T-helper 2 cell treated with Interferon-gamma antibody and Interleukin-4, amounts not matched to agents 5 μg/mL and 100 μg/mL, for 36 hours (primary cell): Measurements from ENCODE around the gene PDE6C.
"Not testable (repeated sequence)": the region's sequence is repeated elsewhere in the genome, so short reads cannot be mapped to it uniquely, and the experiment has no call there.

Source experiments
- DNase-seq: peaks from one replicate; pipeline ENCODE4 v3.0.0; 2021; ENCODE audit warnings: low spot score
- H3K27ac Mint-ChIP-seq: one replicate; pipeline ENCODE4 v1.8.0; 2021; ENCODE audit warnings: mild to moderate bottlenecking, mixed read lengths
- H3K27me3 Mint-ChIP-seq: one replicate; pipeline ENCODE4 v1.8.0; 2021; ENCODE audit warnings: low read depth, mixed read lengths
- H3K36me3 Mint-ChIP-seq: one replicate; pipeline ENCODE4 v1.8.0; 2021; ENCODE audit warnings: low read depth, mixed read lengths
- H3K4me1 Mint-ChIP-seq: one replicate; pipeline ENCODE4 v1.8.0; 2021; ENCODE audit warnings: low read depth, mixed read lengths
- H3K4me3 Mint-ChIP-seq: one replicate; pipeline ENCODE4 v1.8.0; 2022; ENCODE audit warnings: mild to moderate bottlenecking, moderate library complexity, mixed read lengths
- H3K9me3 Mint-ChIP-seq: one replicate; pipeline ENCODE4 v1.8.0; 2021; ENCODE audit warnings: mixed read lengths

Gene PDE6C

DNA sequence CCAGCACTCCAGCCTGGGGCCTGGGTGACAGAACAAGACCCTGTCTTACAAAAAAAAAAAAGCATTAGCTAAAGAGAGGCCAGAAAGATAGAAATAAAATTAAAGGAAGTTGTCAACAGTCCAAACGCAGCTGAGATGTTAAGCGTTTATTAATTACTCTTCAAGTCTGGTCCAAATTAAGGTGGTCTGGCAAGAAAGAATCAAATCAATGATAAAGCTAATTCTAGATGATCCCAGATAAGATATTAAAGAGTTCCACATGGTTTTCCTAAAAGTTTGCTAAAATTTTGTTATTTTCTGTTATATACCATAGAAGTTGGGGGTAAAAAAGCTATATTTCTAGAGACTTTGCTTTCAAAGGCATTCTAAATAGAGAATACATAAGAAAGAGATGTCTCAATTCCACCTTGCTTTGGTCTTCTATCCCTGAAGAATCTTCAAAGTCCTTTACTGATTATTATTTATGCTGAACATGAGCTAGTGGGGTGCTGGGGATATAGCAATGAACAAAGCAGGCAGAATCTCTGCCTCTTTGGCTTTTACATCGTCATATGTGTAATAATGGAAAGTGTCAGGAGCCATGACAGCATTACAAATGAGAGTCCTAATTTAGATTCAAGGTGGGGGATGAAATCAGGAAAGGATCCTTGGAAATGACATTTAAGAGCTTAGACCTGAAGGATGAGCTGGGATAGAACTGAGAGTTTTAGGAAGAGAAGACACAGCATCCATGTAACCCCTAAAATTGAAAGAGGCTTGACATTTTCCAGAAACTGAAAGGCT is 66.7 kb downstream of the PDE6C start:
- H3K4me3 Mint-ChIP-seq, result no peak overlapping the region
- no peak for DNase-seq
- no peak overlapping the region for H3K27ac Mint-ChIP-seq
- no peaks in the 10 kb centered on the region for H3K4me1 Mint-ChIP-seq
- H3K9me3 Mint-ChIP-seq, result no peaks in the 10 kb centered on the region
- no peaks in the 10 kb centered on the region for H3K27me3 Mint-ChIP-seq
- peaks cover 7% of the 10 kb centered on the region for H3K36me3 Mint-ChIP-seq

GRCh38 chr10:93680412-93681047 is 68.2 kb downstream of the PDE6C start:
- no peaks in the 10 kb centered on the region for H3K4me1 Mint-ChIP-seq
- no peak overlapping the region for H3K27ac Mint-ChIP-seq
- H3K9me3 Mint-ChIP-seq, result no peaks in the 10 kb centered on the region
- no peak for DNase-seq
- no peaks in the 10 kb centered on the region for H3K27me3 Mint-ChIP-seq
- H3K36me3 Mint-ChIP-seq, result peaks cover 5% of the 10 kb centered on the region
- H3K4me3 Mint-ChIP-seq, result no peak overlapping the region

GRCh38 chr10:93687737-93688136 is 75.4 kb downstream of the PDE6C start:
- no peaks in the 10 kb centered on the region for H3K4me1 Mint-ChIP-seq
- H3K36me3 Mint-ChIP-seq, result peaks cover 13% of the 10 kb centered on the region
- no peak overlapping the region for H3K4me3 Mint-ChIP-seq
- H3K27me3 Mint-ChIP-seq, result no peaks in the 10 kb centered on the region
- H3K9me3 Mint-ChIP-seq, result no peaks in the 10 kb centered on the region
- DNase-seq, result no peak
- H3K27ac Mint-ChIP-seq, result no peak overlapping the region

DNA sequence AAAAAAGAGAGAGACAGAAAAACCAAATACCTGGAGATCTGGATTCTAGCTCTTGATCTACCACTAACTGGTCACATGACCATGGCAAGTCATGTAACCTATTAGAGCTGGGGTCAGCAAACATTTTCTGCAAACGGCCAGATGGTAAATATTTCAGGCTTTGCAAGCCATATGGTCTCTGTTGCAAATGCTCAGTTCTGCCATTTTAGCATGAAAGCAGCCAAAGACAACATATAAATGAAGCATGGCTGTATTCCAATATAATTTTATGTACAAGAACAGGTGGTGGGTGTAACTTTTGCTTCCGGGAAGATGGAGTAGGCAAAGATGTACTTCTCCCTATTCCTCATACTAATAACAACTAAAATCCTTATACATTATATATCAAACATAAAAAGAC is 83.4 kb downstream of the PDE6C start:
- no peak overlapping the region for H3K4me3 Mint-ChIP-seq
- no peaks in the 10 kb centered on the region for H3K27me3 Mint-ChIP-seq
- peaks cover 31% of the 10 kb centered on the region for H3K36me3 Mint-ChIP-seq
- DNase-seq, result no peak
- peaks cover 11% of the 10 kb centered on the region for H3K4me1 Mint-ChIP-seq
- H3K9me3 Mint-ChIP-seq, result no peaks in the 10 kb centered on the region
- H3K27ac Mint-ChIP-seq, result no peak overlapping the region

GRCh38 chr10:93696582-93696981 is 84.2 kb downstream of the PDE6C start:
- not testable (repeated sequence) for H3K4me3 Mint-ChIP-seq, H3K9me3 Mint-ChIP-seq, H3K27me3 Mint-ChIP-seq, H3K27ac Mint-ChIP-seq, DNase-seq
- Mint-ChIP-seq H3K36me3 (peaks cover 30% of the 10 kb centered on the region), H3K4me1 (peaks cover 11% of the 10 kb centered on the region)

GRCh38 chr10:93697207-93697606 is 84.9 kb downstream of the PDE6C start:
- peaks cover 27% of the 10 kb centered on the region for H3K36me3 Mint-ChIP-seq
- H3K4me1 Mint-ChIP-seq, result peaks cover 11% of the 10 kb centered on the region
- H3K9me3 Mint-ChIP-seq, result no peaks in the 10 kb centered on the region
- no peak for DNase-seq
- H3K27me3 Mint-ChIP-seq, result no peaks in the 10 kb centered on the region
- H3K4me3 Mint-ChIP-seq, result no peak overlapping the region
- H3K27ac Mint-ChIP-seq, result no peak overlapping the region

DNA sequence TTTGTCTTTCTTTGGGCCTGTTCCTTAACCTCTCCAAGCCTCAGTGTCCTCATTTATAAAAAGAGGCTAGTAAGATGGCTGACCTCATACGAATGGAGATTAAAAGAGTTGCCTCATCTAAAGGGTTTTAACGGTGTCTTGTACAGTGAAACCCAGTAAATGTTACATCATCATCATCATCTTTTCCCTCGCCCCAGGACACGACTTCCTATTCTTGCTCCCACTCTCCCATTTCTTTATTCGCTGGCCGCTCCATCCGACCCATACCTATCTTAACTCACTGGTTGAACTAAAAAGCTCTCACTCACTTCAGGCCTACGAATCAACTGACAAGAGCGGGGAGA is 89.5 kb downstream of the PDE6C start:
- Mint-ChIP-seq H3K4me1 (peaks cover 11% of the 10 kb centered on the region), H3K4me3 (no peak overlapping the region), H3K27ac (no peak overlapping the region), H3K9me3 (no peaks in the 10 kb centered on the region), H3K36me3 (peaks cover 7% of the 10 kb centered on the region), H3K27me3 (no peaks in the 10 kb centered on the region)
- peak; percentile 7 for DNase-seq

- Mint-ChIP-seq H3K27ac (no peak within 1 kb of the TSS), H3K4me3 (no peak within 1 kb of the TSS), H3K27me3 (no peaks in the 10 kb centered on the region), H3K9me3 (no peaks in the 10 kb centered on the region), H3K36me3 (peaks cover 4% of the 10 kb centered on the region), H3K4me1 (peaks cover 9% of the 10 kb centered on the region)
- DNase-seq, result peak; percentile 89
Measured at GRCh38 chr10:93702210-93703001, 90.1 kb downstream of the PDE6C start, which contains the start of gene FRA10AC1. Gene FRA10AC1 (minus strand): TSS chr10:93702592. CDS start chr10:93700106, 2,486 bp downstream.

DNA sequence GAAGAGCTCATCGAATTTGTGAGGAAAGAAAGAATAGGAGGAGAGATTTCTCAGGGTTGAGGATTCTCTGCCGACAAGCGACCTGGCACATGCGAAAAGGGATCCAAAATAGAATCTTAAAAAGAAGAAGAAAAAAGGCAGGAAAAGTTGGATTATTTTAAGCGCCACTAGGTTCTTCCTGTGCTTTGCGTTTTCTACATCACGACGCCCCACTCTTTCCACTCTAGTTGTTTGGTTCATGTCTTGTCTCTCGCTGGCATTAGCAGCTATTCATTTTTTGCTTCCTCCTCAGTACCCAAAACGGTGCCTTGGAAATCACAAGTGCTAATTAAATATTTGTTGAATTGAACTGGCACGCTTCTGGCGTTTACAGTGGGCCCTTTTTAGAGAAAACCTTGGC is 90.7 kb downstream of the PDE6C start:
- Mint-ChIP-seq H3K9me3 (no peaks in the 10 kb centered on the region), H3K27ac (no peak overlapping the region), H3K27me3 (no peaks in the 10 kb centered on the region), H3K36me3 (peaks cover 4% of the 10 kb centered on the region), H3K4me3 (no peak overlapping the region), H3K4me1 (peaks cover 9% of the 10 kb centered on the region)
- DNase-seq, result no peak

DNA sequence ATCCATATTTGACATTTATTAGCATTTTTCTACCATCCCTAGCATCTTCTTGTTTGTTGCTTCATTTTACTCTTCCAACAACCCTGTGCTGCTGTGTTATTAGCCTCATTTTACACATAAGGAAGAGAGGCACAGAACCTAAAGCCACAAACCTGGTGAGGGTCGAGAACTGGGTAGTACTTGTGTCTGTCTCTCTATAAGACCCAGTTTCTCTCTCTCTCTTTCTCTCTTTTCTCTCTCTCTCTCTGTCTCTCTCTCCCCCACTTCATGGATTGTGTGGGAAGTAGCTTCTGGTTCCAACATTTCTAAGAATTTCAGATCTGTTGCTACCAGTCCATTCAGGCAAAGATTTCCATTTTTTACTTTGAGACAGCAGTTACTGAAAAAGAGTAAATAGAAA is 91.5 kb downstream of the PDE6C start:
- Mint-ChIP-seq H3K9me3 (no peaks in the 10 kb centered on the region), H3K4me1 (peaks cover 9% of the 10 kb centered on the region), H3K4me3 (peak overlapping the region; percentile 70), H3K27ac (no peak overlapping the region), H3K36me3 (peaks cover 3% of the 10 kb centered on the region), H3K27me3 (no peaks in the 10 kb centered on the region)
- no peak for DNase-seq

DNA sequence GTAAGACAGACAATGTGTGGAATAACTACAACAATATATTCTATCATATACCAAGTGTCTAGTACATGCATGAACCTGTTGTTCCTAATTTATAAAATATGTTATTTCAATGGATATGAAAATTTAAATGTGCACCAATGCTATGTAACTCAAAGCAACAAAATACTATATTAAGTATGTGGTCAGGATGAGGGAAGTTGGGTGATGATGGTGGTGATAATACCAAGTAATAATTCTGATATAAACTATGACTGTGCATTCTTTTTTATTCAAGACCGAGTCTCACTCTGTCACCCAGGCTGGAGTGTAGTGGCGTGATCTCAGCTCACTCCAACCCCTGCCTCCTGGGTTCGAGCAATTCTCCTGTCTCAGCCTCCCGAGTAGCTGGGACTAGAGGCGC is 92.1 kb downstream of the PDE6C start:
- no peaks in the 10 kb centered on the region for H3K9me3 Mint-ChIP-seq
- H3K4me1 Mint-ChIP-seq, result peaks cover 6% of the 10 kb centered on the region
- H3K4me3 Mint-ChIP-seq, result no peak overlapping the region
- H3K36me3 Mint-ChIP-seq, result peaks cover under 1% of the 10 kb centered on the region
- no peaks in the 10 kb centered on the region for H3K27me3 Mint-ChIP-seq
- DNase-seq, result no peak
- H3K27ac Mint-ChIP-seq, result no peak overlapping the region

GRCh38 chr10:93707623-93708022 is 95.3 kb downstream of the PDE6C start:
- peaks cover 5% of the 10 kb centered on the region for H3K4me1 Mint-ChIP-seq
- no peaks in the 10 kb centered on the region for H3K9me3 Mint-ChIP-seq
- no peak overlapping the region for H3K4me3 Mint-ChIP-seq
- H3K27ac Mint-ChIP-seq, result no peak overlapping the region
- DNase-seq, result no peak
- H3K27me3 Mint-ChIP-seq, result no peaks in the 10 kb centered on the region
- H3K36me3 Mint-ChIP-seq, result no peaks in the 10 kb centered on the region

DNA sequence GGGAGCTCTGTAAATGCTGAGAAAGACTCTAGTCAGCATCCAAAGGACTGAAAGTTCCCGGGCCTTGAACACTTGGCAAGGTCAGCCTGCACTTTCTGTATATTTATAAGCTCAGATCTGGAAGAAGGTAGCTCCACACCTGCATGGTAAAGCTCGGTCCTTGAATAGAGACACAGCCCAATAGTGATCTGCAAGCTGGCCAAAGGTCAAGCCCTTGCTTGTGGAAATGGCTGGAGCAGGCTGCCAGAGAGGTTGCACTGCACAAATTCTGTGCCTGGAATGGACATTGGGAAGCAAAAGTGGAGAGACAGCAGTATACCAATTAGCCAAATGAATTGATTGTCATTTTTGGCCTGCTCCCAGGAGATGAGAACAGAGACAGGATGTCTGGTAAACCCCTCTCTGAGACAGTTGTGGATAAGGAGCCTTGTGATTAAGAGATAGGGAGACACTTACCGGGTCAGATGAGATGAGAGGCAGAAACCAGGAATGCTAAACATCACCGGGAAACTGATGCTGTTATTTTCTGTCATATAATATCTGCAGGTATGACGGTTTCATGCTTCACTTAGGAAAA is 98.1 kb downstream of the PDE6C start:
- Mint-ChIP-seq H3K9me3 (no peaks in the 10 kb centered on the region), H3K36me3 (no peaks in the 10 kb centered on the region), H3K4me3 (no peak overlapping the region), H3K4me1 (peaks cover 1% of the 10 kb centered on the region), H3K27me3 (no peaks in the 10 kb centered on the region), H3K27ac (no peak overlapping the region)
- no peak for DNase-seq

DNA sequence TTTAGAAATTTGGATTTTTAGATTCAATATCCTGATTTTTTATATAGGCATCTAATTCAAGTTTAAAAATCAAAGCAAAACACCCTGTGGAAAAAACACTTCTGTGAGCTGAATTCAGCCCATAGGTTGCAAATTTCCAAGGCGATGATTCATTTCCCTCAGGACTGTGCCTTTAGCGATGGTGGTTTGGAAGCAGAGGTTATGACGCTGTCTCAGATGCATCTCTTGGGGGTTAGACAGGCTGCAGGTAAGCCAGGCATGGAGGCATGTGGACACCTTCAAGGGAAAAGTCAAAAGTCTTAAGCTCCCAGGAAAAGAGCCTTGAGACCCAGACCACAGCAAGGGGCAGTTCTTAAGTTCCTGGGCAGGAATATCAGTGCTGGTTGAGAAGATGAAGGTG is 99.6 kb downstream of the PDE6C start:
- Mint-ChIP-seq H3K27me3 (no peaks in the 10 kb centered on the region), H3K36me3 (no peaks in the 10 kb centered on the region), H3K4me3 (no peak overlapping the region), H3K4me1 (peaks cover 1% of the 10 kb centered on the region), H3K9me3 (no peaks in the 10 kb centered on the region), H3K27ac (no peak overlapping the region)
- no peak for DNase-seq
